Chondrocyte (in vitro differentiated cells): ENCODE results near the gene DEFB124. TPM values are rescaled to one million over a fixed set of nuclear protein-coding genes. Genes with fewer than 3 reads are reported as not detected.
"Not testable (repeated sequence)": the region's sequence is repeated elsewhere in the genome, so short reads cannot be mapped to it uniquely, and the experiment has no call there.

Experiments
- DNase-seq: peaks from one replicate; pipeline ENCODE4 v3.0.0; 2021; ENCODE audit warnings: mixed read lengths, low spot score
- H3K27ac Mint-ChIP-seq: one replicate; pipeline ENCODE4 v1.8.0; 2021; ENCODE audit warnings: mild to moderate bottlenecking, moderate library complexity, mixed read lengths; ENCODE audit not compliant: unreplicated experiment
- H3K27me3 Mint-ChIP-seq: 2 replicates; pipeline ENCODE4 v1.8.0; 2021; ENCODE audit warnings: low read depth, mixed read lengths
- H3K36me3 Mint-ChIP-seq: 2 replicates; pipeline ENCODE4 v1.8.0; 2021; ENCODE audit warnings: low read depth, mixed read lengths
- H3K4me1 Mint-ChIP-seq: 2 replicates; pipeline ENCODE4 v1.8.0; 2021; ENCODE audit warnings: low read depth, mild to moderate bottlenecking, mixed read lengths
- H3K4me3 Mint-ChIP-seq: one replicate; pipeline ENCODE4 v1.8.0; 2021; ENCODE audit warnings: mild to moderate bottlenecking, moderate library complexity, mixed read lengths; ENCODE audit not compliant: unreplicated experiment
- H3K9me3 Mint-ChIP-seq: 2 replicates; pipeline ENCODE4 v1.8.0; 2021; ENCODE audit warnings: low read depth, mixed read lengths
- total RNA-seq: library from RNA; stranded (reverse); gene quantifications from 3 replicates; pipeline ENCODE4 v1.2.1, GENCODE V29; 2021
- TF ChIP-seq, protein P1 (sequence below): fragments of 200-600 bp; sonication (generic); IDR thresholded peaks from 2 replicates; pipeline ENCODE4 v1.5.0; 2021; ENCODE audit warnings: antibody characterized with exemption, mild to moderate bottlenecking, moderate library complexity

Gene DEFB124
- total RNA-seq, 1 donor from 2014 or later, result not detected

DNA sequence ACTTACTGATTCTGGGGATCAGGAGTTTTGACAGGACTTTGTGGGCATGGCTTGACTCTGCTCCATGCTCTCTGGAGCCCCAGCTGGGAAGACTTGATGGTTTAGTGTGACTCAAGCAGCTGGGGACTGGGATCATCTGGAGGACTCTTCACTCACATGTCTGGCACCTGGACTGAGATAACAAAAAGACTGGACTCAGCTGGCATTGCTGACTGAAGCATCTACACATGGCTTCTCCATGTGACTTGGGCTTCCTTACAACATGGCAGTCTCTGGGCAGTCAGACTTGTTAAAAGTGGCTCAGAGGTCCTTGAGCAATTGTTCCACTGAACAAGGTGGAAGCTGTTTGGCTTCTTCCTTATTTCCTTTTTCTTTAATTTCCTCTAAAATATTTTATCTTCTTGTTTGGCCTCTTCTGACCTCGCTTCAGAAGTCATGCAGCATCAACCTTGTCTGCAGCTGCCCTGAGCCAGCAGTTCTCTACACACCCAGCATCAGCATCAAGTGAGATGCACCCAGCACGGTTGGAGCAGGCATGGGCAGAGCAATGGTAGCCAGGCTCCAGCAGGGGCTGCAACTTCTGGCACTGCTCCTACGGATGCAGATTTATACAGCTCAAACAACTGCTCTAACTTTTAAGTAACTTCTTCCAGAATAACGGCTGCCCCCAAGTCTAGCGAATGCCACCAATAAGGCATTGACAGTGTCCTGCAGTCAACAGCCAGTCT is 33.8 kb upstream of the DEFB124 start:
- Mint-ChIP-seq H3K4me3 (no peak overlapping the region), H3K27me3 (peaks cover 13% of the 10 kb centered on the region), H3K27ac (no peak overlapping the region), H3K9me3 (peaks cover 6% of the 10 kb centered on the region), H3K4me1 (no peaks in the 10 kb centered on the region), H3K36me3 (peaks cover 4% of the 10 kb centered on the region)
- TF ChIP-seq, protein P1, sequence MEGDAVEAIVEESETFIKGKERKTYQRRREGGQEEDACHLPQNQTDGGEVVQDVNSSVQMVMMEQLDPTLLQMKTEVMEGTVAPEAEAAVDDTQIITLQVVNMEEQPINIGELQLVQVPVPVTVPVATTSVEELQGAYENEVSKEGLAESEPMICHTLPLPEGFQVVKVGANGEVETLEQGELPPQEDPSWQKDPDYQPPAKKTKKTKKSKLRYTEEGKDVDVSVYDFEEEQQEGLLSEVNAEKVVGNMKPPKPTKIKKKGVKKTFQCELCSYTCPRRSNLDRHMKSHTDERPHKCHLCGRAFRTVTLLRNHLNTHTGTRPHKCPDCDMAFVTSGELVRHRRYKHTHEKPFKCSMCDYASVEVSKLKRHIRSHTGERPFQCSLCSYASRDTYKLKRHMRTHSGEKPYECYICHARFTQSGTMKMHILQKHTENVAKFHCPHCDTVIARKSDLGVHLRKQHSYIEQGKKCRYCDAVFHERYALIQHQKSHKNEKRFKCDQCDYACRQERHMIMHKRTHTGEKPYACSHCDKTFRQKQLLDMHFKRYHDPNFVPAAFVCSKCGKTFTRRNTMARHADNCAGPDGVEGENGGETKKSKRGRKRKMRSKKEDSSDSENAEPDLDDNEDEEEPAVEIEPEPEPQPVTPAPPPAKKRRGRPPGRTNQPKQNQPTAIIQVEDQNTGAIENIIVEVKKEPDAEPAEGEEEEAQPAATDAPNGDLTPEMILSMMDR, result no peak
- DNase-seq, result no peak

DNA sequence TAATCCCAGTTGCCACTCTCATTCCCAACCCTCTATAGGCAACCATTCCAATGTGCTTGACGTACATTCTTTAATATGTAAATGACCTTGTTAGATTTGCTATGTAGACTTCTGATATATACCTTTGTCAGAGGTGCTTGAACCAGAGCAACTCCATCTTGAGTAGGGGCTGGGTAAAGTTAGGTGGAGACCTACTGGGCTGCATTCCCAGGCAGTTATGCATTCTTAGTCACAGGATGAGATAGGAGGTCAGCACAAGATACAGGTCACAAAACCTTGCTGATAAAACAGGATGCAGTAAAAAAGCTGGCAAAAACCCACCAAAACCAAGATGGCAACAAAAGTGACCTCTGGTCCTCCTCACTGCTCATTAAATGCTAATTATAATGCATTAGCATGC is 31.0 kb upstream of the DEFB124 start:
- H3K9me3 Mint-ChIP-seq, result peaks cover 6% of the 10 kb centered on the region
- TF ChIP-seq, protein P1, result no peak
- H3K27ac Mint-ChIP-seq, result no peak overlapping the region
- peaks cover 17% of the 10 kb centered on the region for H3K27me3 Mint-ChIP-seq
- H3K4me1 Mint-ChIP-seq, result no peaks in the 10 kb centered on the region
- no peak for DNase-seq
- H3K36me3 Mint-ChIP-seq, result peaks cover 4% of the 10 kb centered on the region
- H3K4me3 Mint-ChIP-seq, result no peak overlapping the region

DNA sequence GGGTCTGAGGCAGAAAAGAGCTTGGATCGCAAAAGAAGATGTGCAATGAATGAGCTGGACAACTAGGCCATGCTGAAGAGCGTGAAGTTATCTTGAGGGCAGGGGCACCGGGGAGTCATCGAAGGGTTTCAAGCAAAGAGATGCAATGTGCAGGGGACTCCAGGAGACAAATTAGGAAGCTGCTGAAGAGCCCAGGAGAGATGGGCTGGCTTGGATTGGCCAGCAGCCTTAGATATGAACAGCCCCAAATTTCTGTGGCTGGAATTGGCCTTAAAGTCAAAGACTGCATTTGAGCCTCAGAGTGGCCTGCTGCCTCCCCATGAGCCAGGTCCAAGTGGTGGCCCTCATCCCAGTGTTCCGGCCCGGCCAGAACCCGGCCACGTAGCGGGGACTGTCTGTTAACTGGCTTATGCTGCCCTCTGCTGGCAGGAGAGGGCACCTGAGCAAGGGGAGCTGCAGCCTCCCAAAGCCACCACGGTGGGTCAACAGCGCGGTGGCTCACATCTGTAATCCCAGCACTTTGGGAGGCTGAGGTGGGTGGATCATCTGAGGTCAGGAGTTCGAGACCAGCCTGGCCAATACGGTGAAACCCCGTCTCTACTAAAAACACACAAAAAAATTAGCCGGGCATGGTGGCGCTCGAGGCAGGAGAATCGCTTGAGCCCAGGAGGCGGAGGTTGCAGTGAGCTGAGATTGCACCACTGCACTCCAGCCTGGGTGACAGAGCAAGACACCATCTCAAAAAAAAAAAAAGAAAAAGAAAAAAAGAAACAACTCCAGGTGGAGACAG is 28.2 kb upstream of the DEFB124 start:
- TF ChIP-seq, protein P1, result peak; percentile 99
- H3K36me3 Mint-ChIP-seq, DNase-seq, H3K4me1 Mint-ChIP-seq, H3K9me3 Mint-ChIP-seq, H3K4me3 Mint-ChIP-seq, H3K27ac Mint-ChIP-seq: not testable (repeated sequence)
- peaks cover 15% of the 10 kb centered on the region for H3K27me3 Mint-ChIP-seq

DNA sequence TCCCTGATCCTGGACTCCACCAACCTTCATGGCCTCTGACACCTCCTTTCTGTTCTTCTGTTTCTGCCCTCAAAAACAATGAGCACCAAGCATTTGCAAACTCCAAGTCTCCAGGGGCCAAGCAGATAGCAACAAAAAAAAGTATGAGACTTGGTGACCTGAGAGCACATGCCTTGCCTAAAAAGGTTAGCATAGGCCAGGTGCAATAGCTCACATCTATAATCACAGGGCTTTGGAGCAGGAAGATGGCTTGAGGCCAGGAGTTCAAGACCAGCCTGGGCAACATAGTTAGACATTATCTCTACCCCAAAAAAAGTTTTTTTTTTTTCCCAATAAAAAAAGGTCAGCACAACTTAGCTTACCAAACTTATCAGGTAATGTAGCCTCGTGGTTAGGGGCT is 25.6 kb upstream of the DEFB124 start:
- Mint-ChIP-seq H3K27ac (no peak overlapping the region), H3K9me3 (no peaks in the 10 kb centered on the region), H3K27me3 (peaks cover 15% of the 10 kb centered on the region), H3K4me3 (no peak overlapping the region), H3K36me3 (no peaks in the 10 kb centered on the region), H3K4me1 (peaks cover 23% of the 10 kb centered on the region)
- TF ChIP-seq, protein P1, result no peak
- no peak for DNase-seq

DNA sequence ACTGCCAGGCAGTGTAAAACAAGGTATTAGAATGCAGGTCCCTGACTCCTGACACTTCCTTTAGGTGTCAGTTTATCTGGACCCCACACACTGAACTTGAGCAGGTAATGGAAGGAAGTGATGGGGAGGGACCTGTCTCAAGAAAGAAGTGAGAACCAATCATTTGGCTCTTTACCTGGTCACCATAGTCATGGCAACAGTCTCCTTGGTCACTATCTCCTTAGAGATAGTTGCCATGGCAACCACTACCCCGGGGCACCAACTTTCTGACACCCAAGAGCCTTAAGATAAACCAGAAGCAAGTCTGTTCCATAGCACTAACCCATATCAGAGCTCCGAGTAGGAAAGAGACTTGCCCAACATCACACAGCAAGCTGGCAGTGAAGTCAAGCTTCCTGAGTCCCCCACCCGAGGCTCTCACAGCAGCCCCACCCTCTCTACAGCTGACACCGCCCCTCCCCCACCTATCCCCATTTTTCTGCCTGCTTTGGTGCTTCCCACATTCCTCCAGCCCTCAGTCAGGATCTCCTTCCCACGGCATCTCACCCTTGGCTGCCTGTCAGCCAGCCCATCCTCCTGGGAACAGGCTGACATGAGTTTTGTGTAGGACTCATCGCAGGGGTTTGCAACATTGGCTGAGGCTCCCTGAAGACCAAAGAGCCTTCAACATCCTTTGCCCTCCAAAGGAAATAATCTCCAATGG is 23.1 kb upstream of the DEFB124 start:
- no peak for DNase-seq
- Mint-ChIP-seq H3K4me1 (peaks cover 23% of the 10 kb centered on the region), H3K9me3 (peaks cover 3% of the 10 kb centered on the region), H3K36me3 (no peaks in the 10 kb centered on the region), H3K4me3 (no peak overlapping the region), H3K27me3 (peaks cover 14% of the 10 kb centered on the region), H3K27ac (peak overlapping the region; percentile 80)
- TF ChIP-seq, protein P1, result no peak
